GM18907 (cell line): ENCODE results near the gene IFNA10.
"Not testable (repeated sequence)": the region's sequence is repeated elsewhere in the genome, so short reads cannot be mapped to it uniquely, and the experiment has no call there.

Experiments
- ATAC-seq: cut with Tn5 transposase; IDR thresholded peaks from one replicate; pipeline ENCODE4 v1.9.1; 2021; ENCODE audit warnings: mild to moderate bottlenecking, moderate library complexity; ENCODE audit not compliant: unreplicated experiment

IFNA10 gene

GRCh38 chr9:21207043-21207442 lies at the start of gene IFNA10:
Gene IFNA10, minus strand, starts transcription at chr9:21207143. Its CDS starts 46 bp downstream, at chr9:21207097.
- not testable (repeated sequence) for ATAC-seq

GRCh38 chr9:21255538-21256212 lies 48.7 kb upstream of the IFNA10 start:
- ATAC-seq = peak; percentile 42

GRCh38 chr9:21252721-21253547 lies 46.0 kb upstream of the IFNA10 start:
- ATAC-seq = peak; percentile 82

GRCh38 chr9:21251638-21252037 lies 44.7 kb upstream of the IFNA10 start:
- ATAC-seq = no peak

- no peak for ATAC-seq
Measured at GRCh38 chr9:21251190-21251589, 44.2 kb upstream of the IFNA10 start.

GRCh38 chr9:21244836-21245235 lies 37.9 kb upstream of the IFNA10 start:
- ATAC-seq = peak; percentile 65

GRCh38 chr9:21239911-21240310 lies 33.0 kb upstream of the IFNA10 start, which contains the start of gene IFNA14:
Gene IFNA14, minus strand, starts transcription at chr9:21240005. Its CDS starts 70 bp downstream, at chr9:21239935.
- no peak for ATAC-seq

- ATAC-seq = peak; percentile 33
Measured at GRCh38 chr9:21236360-21236714, 29.4 kb upstream of the IFNA10 start.

GRCh38 chr9:21235468-21236359 lies 28.8 kb upstream of the IFNA10 start:
- peak; percentile 88 for ATAC-seq

GRCh38 chr9:21234153-21234687 lies 27.3 kb upstream of the IFNA10 start:
- no peak for ATAC-seq

GRCh38 chr9:21233258-21233657 lies 26.3 kb upstream of the IFNA10 start:
- ATAC-seq = no peak

- ATAC-seq = no peak
Measured at GRCh38 chr9:21228122-21228521, 21.2 kb upstream of the IFNA10 start, which contains the start of gene IFNA17. Gene IFNA17, minus strand, starts transcription at chr9:21228222. Its CDS starts 49 bp downstream, at chr9:21228173.

GRCh38 chr9:21217211-21217610 lies 10.3 kb upstream of the IFNA10 start, which contains the start of gene IFNA16:
Gene IFNA16, minus strand, starts transcription at chr9:21217311. Its CDS starts 6 bp downstream, at chr9:21217305.
- not testable (repeated sequence) for ATAC-seq

GRCh38 chr9:21213411-21214326 lies 6.7 kb upstream of the IFNA10 start:
- ATAC-seq = peak; percentile 76

- ATAC-seq = not testable (repeated sequence)
Measured at GRCh38 chr9:21212160-21212559, 5.2 kb upstream of the IFNA10 start.

- not testable (repeated sequence) for ATAC-seq
Measured at GRCh38 chr9:21210782-21211181, 3.8 kb upstream of the IFNA10 start.

GRCh38 chr9:21210311-21210710 lies 3.4 kb upstream of the IFNA10 start:
- no peak for ATAC-seq

GRCh38 chr9:21205204-21205603 lies 1.7 kb downstream of the IFNA10 start:
- ATAC-seq = no peak

- not testable (repeated sequence) for ATAC-seq
Measured at GRCh38 chr9:21202105-21202504, 4.8 kb downstream of the IFNA10 start, which contains the start of gene IFNA7. Gene IFNA7, minus strand, starts transcription at chr9:21202205. Its CDS starts 40 bp downstream, at chr9:21202165.
